Measurements from ENCODE around the gene PLCB4.

The PLCB4 gene

GRCh38 chr20:9062066-9062465 is 6.8 kb upstream of the PLCB4 start:
- DNase-seq: no peak

DNA sequence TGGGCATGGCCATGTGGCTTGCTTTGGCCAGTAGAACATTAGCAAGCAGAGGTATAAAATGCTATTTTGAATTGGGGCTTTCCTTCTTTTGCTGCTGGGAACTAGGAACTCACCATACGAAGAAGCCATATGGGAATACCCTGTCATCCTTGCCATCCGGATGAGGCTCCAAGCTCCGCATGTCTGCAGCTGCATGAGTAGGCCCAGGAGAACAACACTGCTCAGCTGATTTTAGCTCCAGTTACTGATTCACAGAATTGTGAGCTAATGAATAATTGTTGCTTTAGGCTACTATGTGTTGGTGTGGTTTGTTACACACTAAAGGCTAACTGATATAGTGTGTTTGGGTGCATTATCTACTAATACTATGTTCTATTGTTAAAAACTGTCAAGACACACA is 2.7 kb upstream of the PLCB4 start:
- DNase-seq: no peak

DNA sequence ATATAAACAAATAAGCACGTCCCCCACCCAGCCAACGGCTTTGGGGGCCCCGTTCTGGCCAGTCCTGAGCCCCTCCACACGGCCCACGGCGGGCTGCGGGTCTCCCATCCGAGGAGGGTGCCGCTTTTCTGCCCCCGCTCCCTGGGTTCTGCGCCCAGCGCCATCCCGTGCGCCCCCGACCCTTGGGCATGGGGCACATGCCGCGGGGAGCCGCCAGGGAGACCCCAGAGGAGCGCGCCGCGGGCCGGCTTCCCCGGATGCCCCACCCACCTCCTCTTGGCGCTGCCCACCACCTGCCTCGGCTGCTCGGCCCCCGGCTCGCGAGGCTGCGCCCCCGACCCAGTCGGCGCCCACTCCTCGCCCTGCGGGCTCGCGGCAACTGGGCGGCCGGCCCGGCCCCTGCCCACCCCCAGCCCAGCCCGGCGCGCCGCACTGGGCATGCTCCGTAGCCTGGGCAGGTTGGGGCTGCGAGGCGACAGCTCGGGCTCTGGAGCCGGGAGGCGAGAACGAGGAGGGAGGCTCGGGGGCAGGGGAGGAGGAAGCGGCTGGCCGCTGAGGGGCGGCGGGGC is 570 bp upstream of the PLCB4 start:
- DNase-seq: no peak

DNA sequence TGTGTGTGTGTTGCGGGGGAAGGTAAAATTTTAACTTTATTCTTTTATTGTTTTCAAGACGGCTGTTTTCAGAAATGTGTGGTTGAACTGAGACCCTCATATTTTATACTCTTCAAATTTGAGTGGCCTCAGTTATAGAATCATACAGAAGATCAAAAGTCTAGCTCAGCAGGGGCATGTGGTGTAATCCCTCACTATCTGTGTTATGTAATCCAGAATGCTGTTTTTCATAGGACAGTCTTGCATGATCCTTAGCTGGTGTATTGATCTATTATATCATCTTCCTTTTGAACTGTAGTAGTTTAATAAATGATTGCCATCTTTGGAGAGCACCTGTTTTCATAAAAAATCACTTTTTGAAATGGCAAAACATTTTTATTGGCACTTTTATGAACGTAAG is 1.4 kb downstream of the PLCB4 start:
- DNase-seq: no peak

DNA sequence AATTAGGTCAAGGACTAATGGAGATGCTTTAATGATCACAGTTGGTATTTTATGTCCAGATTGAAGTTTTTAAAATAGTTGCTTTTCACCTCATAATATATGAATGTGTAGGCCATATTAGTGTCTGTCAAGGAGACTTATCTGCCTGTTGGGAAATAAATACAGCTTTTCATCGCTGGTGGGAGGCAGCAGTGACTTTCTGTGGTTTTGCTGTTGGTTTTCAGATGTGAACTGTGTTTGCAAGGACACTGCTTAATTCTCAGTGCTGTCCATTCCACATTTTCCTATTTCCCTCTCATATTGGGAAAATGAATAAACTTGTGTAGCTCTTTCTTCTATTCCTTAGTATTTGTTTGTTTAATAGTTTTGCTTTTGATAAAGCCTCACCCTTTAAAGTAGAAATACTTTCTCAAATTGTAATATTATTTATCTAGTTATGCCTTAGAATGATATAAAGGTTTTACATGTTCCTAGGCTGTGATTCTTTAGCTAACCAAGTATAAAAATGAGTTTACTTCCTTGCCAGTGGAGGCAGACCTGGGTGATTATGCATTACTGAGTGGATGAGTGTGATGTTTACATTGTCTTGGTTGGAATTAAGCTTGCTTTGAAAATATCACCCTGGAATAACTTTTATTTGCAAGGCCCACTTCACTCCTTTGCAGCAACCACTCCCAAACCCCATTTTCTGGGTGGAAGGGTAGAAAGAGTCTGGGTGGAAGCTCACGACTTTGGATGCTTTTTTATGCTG is 3.3 kb downstream of the PLCB4 start:
- no peak for DNase-seq

- DNase-seq: no peak
Observed at GRCh38 chr20:9072861-9073500, 4.1 kb downstream of the PLCB4 start.

- no peak for DNase-seq
Observed at GRCh38 chr20:9075264-9076095, 6.6 kb downstream of the PLCB4 start.

- DNase-seq: no peak
Observed at GRCh38 chr20:9076440-9076839, 7.6 kb downstream of the PLCB4 start.

- no peak for DNase-seq
Observed at GRCh38 chr20:9078826-9079731, 10.2 kb downstream of the PLCB4 start.

DNA sequence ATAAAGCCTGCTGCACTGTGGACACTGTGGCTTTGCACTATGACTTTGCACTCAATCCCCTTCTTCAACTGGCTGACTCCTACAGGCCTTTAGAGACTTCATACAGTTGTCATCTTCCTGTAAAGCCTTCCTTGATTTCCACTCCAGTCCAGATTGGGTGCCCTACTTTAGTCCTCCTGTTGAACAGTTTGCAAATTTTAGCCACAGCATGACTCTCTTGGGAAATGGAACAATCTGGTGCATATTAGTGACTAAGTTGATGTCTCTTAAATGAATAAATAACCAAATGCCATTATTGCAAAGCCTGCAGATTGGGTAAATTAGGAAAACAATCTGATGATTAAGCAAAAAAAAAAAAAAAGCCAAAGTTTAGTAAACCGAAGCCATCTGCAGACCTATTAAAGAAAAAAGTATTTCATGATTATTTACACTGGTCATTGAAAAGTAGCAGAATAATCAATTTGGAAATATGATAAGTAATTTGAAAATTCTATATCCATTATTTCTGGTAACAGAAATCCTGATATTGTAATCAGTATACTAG is 12.6 kb downstream of the PLCB4 start:
- no peak for DNase-seq

- no peak for DNase-seq
Observed at GRCh38 chr20:9082741-9083140, 13.9 kb downstream of the PLCB4 start.

- DNase-seq: no peak
Observed at GRCh38 chr20:9087531-9088217, 18.8 kb downstream of the PLCB4 start.

DNA sequence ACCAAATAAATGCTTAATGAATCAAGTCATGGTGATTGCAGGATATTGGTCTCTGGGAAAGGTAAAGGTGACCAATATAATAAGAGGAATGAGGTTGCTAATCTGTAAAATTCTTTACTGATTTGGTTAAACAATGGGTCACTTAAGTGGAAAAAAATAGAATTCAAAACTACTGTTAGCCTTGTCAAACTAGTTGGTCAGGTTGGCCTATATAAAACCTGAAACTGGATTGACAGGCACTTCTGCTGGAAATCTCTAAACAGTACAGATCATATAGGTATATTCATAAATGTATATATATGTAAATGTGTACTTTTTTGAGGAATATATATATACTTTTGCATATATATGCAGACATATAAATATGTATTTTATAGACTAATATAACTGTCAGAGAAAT is 19.7 kb downstream of the PLCB4 start:
- no peak for DNase-seq

DNA sequence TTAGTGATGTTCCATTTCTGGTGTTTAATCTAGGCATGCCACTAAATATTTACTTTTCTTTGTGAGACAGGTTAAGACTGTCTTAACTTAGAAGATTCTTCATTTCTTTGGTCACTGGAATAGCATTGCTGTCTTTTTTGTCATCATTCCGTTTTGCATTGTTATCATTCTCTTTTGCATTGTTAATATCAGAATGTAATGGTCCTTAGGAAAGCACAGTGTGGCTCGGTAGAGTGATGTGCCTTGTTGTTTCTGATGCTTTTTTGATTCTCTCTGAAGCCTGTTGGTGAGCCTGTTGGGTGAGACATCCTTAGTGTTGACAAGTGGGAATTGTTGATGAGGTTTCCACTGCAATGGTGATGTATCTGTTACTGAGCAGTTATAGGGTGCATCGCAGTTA is 23.2 kb downstream of the PLCB4 start:
- no peak for DNase-seq

DNA sequence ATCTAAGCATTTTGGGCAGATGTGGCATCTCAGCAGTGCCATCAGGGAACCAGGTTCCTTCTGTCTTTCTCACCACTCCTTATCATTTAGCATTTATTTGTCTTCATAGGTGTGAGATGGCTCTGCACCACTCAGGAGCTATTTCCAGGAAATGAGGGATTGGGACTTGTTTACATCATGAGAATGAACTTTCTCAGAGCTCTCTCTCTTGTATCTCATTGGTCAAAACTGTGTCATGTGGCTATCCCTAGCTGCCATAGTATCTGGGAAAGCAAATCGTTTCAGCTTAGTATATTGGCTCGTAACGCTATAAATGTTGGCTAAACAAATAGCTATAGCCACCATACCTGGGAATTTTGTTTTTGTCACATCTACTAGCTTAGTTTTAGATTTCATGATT is 23.8 kb downstream of the PLCB4 start:
- DNase-seq: no peak

- no peak for DNase-seq
Observed at GRCh38 chr20:9093218-9093957, 24.5 kb downstream of the PLCB4 start.

DNA sequence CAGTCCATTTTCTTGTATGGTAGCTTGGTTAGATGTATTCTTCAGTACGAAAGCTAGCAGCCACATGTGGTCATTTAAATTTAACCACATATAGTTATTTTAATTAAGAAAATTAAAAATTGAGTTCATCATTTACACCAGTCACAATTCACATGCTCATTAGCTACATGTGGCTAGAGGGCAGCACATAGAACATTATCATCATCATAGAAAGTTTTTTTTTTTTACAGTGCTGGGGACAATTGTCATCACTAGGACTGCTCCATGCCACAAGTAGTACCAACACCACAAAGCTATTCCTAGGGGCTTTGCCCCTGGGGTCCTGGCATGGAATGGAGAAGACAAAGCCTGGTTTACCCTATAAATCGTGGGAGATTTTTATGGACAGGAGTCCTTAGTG is 30.5 kb downstream of the PLCB4 start:
- no peak for DNase-seq

GRCh38 chr20:9100691-9101090 is 31.8 kb downstream of the PLCB4 start:
- no peak for DNase-seq

GRCh38 chr20:9102456-9102855 is 33.6 kb downstream of the PLCB4 start:
- DNase-seq: no peak

GRCh38 chr20:9103955-9104354 is 35.1 kb downstream of the PLCB4 start:
- no peak for DNase-seq

GRCh38 chr20:9108260-9108659 is 39.4 kb downstream of the PLCB4 start:
- no peak for DNase-seq

Data from stimulated activated CD4-positive, alpha-beta T cell treated with anti-CD3 and anti-CD28 coated beads, Interleukin-12 subunit alpha, Interleukin-12 subunit beta, amount 100 ng/mL, for 4 hours (primary cell).